Skeletal muscle tissue (tissue), 4 donors: Measurements from ENCODE around the gene TJP3. TPM values are rescaled to one million over a fixed set of nuclear protein-coding genes. Genes with fewer than 3 reads are reported as not detected.

Experiments
- H3K27ac ChIP-seq: one replicate; pipeline ENCODE4 v1.7.0; 2013; ENCODE audit warnings: mild to moderate bottlenecking, low read depth, low read length, inconsistent platforms
- H3K27me3 ChIP-seq, 3 donors: one replicate each; pipeline ENCODE4 v1.7.0; 2013; ENCODE audit warnings: low read length in 3 of 3; ENCODE audit not compliant: control insufficient read depth in 3 of 3, insufficient read depth in 3 of 3
- H3K36me3 ChIP-seq, 3 donors: one replicate each; pipeline ENCODE4 v1.7.0; 2013; ENCODE audit warnings: low read length in 3 of 3; ENCODE audit not compliant: control insufficient read depth in 3 of 3, insufficient read depth in 3 of 3
- H3K4me1 ChIP-seq, 3 donors: one replicate each; pipeline ENCODE4 v1.7.0; 2013; ENCODE audit warnings: low read length in 3 of 3, mild to moderate bottlenecking in 3 of 3; ENCODE audit not compliant: control insufficient read depth in 3 of 3, insufficient read depth in 3 of 3
- H3K4me3 ChIP-seq, 3 donors: one replicate each; pipeline ENCODE4 v1.7.0; 2013; ENCODE audit warnings: low read length in 3 of 3
- H3K9ac ChIP-seq, 3 donors: one replicate each; pipeline ENCODE4 v1.7.0; 2013; ENCODE audit warnings: low read length in 3 of 3, mild to moderate bottlenecking in 3 of 3, moderate library complexity in 2 of 3, low read depth in 1 of 3
- H3K9me3 ChIP-seq, 3 donors: one replicate each; pipeline ENCODE4 v1.7.0; 2013; ENCODE audit warnings: low read length in 3 of 3; ENCODE audit not compliant: control insufficient read depth in 3 of 3
- total RNA-seq: library from RNA; depleted of rRNA; stranded (reverse); fragments of >200 nt; gene quantifications from one replicate; pipeline ENCODE4 v1.2.3, GENCODE V29; 2014
- donor health status: Osteomylitis.

Gene TJP3
- total RNA-seq, 1 donor from 2014 or later = not detected

DNA sequence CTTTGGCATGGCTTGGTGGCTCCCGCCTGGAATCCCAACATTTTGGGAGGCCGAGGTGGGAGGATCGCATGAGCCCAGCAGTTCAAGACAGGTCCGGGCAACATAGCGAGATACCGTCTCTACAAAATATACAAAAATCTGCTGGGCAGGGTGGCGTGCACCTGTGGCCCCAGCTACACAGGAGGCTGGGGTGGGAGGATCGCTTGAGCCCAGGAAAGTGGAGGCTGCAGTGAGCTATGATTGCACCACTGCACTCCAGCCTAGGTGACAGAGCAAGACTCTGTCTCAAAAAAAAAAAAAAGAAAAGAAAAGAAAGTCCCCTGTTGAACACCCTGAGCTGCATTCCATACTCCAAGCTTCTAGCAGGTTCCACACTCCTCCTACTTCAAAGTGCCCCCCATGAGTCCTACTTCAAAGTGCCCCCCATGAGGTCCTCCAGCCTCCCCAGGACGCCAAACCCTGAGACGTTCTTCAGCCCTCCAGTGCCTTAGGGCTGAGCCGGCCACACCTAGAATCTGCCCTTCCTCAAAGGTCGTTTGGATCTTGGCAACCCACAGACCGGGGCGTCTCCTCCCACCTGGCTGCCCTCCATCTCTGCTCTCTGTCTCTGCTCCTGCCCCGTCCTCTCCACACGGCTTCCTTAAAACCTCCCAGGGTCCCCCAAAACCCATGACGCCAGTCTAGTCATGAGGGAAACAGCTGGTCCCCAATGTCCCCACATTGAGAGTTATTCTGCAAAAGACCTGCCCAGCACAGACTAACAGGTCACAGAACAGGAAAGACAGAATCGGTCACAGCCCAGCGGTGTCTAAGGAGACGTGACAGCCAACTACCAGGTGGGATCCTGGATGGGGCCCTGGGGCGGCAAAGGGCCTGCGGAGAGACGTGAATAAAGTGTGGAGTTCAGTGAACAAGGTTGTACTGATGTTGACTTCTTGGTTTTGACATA is 4.8 kb downstream of the TJP3 start:
- Histone ChIP-seq H3K36me3 (no peaks in the 10 kb centered on the region), H3K27me3 (peaks cover 0 to 17% (median 4%) of the 10 kb centered on the region in 3 donors), H3K9ac (no peak overlapping the region)

DNA sequence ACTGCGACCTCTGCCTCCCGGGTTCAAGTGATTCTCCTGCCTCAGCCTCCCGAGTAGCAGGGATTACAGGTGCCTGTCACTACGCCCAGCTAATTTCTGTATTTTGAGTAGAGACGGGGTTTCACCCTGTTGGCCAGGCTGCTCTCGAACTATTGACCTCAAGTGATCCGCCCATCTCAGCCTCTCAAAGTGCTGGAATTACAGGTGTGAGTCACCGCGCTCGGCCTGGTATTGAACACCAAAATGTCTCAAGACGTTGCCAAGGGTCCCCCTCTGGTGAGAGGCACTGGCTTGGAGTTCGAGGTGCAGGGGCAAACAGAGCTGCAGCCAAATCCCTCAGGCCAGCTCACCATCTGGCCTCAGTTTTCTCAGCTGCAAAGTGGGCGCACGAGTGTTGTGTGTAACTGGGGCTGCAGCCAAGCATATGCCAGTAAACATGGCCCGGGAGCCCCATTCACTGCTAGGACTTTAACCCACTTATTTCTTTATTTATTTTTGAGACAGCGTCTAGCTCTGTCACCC is 8.0 kb downstream of the TJP3 start:
- H3K4me1 ChIP-seq = peaks cover 0 to 7% (median 3%) of the 10 kb centered on the region in 3 donors
- H3K27me3 ChIP-seq = peaks cover 15 to 25% (median 20%) of the 10 kb centered on the region in 3 donors
- no peak overlapping the region for H3K27ac ChIP-seq
- no peaks in the 10 kb centered on the region for H3K9me3 ChIP-seq
- no peak overlapping the region for H3K9ac ChIP-seq
- H3K4me3 ChIP-seq = no peak overlapping the region
- H3K36me3 ChIP-seq = no peaks in the 10 kb centered on the region

More for the DNA sequence above, 4.8 kb downstream of the TJP3 start:
- peaks cover 4 to 21% (median 12%) of the 10 kb centered on the region in 3 donors for H3K4me1 ChIP-seq
- no peaks in the 10 kb centered on the region for H3K9me3 ChIP-seq
- H3K27ac ChIP-seq = no peak overlapping the region
- peak overlapping the region in 1 of 3 donors; percentile 29 for H3K4me3 ChIP-seq

DNA sequence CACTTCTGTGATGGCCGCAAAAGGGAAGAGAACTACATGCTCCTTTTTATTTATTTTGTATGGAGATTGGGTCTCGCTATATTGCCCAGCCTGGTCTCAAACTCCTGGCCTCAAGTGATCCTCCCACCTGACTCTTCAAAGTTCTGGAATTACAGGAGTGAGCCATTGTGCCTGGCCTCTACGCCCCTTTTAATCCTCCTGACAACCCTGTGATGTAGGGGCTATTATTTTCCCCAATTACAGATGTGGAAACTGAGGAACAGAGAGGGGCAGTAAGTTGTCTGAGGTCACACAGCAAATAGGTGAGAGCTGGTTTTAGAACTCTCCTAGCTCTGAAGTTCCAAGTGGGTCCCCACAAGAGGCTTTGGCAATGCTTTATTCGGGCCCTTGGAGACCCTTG is 11.7 kb downstream of the TJP3 start:
- Histone ChIP-seq H3K36me3 (no peaks in the 10 kb centered on the region), H3K9me3 (no peaks in the 10 kb centered on the region), H3K4me3 (no peak overlapping the region), H3K27ac (no peak overlapping the region), H3K4me1 (peaks cover 0 to 7% (median 2%) of the 10 kb centered on the region in 3 donors), H3K27me3 (peaks cover 38 to 41% (median 40%) of the 10 kb centered on the region in 3 donors), H3K9ac (no peak overlapping the region)

DNA sequence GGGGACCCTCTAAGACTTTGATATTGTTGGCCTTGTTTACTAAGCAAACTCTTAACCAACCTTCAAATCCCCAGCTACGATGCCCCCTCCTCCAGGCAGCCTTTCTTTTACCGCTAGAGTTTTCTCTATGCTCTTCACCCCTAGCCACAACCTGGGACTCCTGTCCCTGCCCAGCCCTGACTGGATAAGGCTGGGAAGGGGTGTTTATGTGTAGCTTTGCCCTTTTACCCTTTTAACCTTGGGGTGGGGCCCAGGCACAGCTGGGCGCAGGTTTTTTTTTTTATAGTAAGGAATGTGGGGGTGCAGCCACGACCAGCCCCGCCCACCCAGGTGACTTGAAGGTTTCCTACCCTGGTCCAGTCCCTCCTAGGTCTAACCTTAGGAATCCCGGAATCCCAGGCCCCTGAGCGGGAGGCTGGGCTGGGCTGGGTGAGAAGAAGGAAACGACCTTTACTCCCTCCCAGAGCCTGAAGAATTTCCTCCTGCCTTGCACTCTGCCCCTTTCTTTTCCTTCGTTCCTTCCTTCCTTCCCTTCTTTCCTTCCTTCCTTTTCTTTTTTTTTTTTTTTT is 12.2 kb downstream of the TJP3 start:
- peaks cover 38 to 41% (median 40%) of the 10 kb centered on the region in 3 donors for H3K27me3 ChIP-seq
- H3K36me3 ChIP-seq = no peaks in the 10 kb centered on the region
- H3K4me1 ChIP-seq = peaks cover 0 to 7% (median 2%) of the 10 kb centered on the region in 3 donors
- no peak overlapping the region for H3K9ac ChIP-seq
- H3K4me3 ChIP-seq = no peak overlapping the region
- no peak overlapping the region for H3K27ac ChIP-seq
- no peaks in the 10 kb centered on the region for H3K9me3 ChIP-seq

DNA sequence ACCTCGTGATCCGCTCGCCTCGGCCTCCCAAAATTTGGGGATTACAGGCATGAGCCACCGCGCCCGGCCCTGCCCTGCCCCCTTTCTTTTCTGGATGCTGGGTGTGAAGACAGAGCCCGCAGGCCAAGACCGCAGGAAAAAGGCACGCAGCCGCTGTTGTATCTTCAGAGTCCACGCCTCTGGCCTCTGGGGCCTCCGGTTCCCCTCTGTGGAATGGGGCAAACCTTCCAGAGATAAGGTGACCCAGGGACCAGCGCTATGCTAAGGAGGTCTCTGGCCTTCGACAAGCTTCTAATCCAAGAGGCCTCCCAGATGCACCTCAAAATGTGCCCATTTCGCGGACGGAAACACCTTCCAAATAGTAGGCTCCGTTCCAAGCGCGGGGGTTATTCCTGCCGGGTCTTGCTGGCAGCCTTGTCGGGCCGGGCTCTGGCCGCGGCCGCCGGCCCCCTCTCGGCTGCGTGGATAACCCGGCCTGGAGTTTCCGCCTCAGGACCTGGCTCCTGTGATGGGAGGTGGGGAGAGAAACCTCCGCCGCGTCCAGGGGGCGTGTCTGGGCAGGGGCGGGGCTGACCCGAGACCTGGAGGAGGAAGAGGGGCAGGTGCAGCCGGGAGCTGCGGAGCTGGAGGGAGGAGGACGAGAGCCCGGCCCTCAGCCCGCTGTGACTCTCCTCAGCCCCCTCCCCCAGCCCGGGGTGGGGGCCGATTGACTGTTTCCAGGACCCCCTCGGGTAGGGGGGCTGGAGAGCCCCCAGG is 13.1 kb downstream of the TJP3 start:
- Histone ChIP-seq H3K4me3 (no peak overlapping the region), H3K36me3 (no peaks in the 10 kb centered on the region), H3K27me3 (peaks cover 37 to 45% (median 41%) of the 10 kb centered on the region in 3 donors), H3K27ac (no peak overlapping the region), H3K9me3 (no peaks in the 10 kb centered on the region), H3K4me1 (peaks cover 0 to 7% (median 2%) of the 10 kb centered on the region in 3 donors), H3K9ac (no peak overlapping the region)

- H3K9me3 ChIP-seq = no peaks in the 10 kb centered on the region
- H3K4me1 ChIP-seq = peaks cover 0 to 7% (median 2%) of the 10 kb centered on the region in 3 donors
- H3K27me3 ChIP-seq = peaks cover 37 to 46% (median 41%) of the 10 kb centered on the region in 3 donors
- no peak overlapping the region for H3K4me3 ChIP-seq
- H3K36me3 ChIP-seq = no peaks in the 10 kb centered on the region
- H3K9ac ChIP-seq = no peak overlapping the region
- no peak overlapping the region for H3K27ac ChIP-seq
Measured at GRCh38 chr19:3721887-3722442, 13.8 kb downstream of the TJP3 start.

DNA sequence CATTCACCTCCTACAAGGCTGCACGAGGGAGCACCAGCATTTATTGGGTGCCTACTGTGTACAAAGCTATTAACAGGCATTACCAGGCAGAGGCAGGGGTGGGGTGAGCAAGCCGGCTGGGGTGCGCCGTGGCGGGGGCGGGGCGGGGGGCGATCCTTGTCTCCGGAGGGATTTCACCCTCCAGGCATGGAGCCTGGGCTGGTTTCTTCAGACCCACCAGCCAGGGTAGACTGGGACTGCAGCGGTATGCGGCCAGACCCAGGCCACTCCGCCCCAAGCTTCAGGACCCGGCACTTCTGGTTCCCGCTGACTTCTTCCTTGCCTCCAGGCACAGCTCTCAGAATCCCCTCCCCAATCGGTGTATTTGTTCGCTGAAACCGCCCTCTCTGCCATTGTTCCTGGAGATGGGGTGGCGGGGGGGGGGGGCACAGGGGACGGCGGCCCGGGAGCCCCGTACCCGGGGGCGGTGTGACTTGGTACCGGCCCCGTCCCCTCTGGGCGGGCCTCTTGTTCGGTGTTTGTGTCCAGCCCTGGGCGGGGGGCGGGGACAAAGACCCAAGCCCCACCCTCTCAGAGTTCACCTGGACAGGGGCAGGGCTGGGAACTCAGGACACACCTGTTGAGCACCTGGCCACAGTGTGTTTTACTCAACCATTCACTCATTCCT is 14.4 kb downstream of the TJP3 start:
- H3K9ac ChIP-seq = no peak overlapping the region
- H3K4me3 ChIP-seq = no peak overlapping the region
- no peak overlapping the region for H3K27ac ChIP-seq
- H3K27me3 ChIP-seq = peaks cover 37 to 46% (median 41%) of the 10 kb centered on the region in 3 donors
- no peaks in the 10 kb centered on the region for H3K36me3 ChIP-seq
- H3K4me1 ChIP-seq = peaks cover 0 to 7% (median 2%) of the 10 kb centered on the region in 3 donors
- no peaks in the 10 kb centered on the region for H3K9me3 ChIP-seq

DNA sequence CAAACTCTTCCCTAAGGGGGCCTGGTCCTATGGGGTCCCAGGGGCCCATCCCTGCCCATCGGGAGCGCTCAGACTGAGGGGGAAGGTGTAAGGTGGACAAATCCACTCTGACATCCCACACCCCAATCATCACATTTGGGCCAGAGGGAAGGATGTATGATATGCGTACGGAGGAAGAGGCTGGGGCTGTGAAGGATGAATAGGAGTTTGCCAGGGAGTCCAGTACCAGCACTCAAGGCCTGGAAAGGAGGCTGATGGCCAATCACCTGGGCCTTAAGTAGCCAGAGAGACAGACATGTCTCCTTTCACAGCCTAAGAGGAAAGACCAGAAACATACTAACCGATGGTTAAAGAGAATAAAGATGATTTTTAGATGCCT is 14.9 kb downstream of the TJP3 start:
- Histone ChIP-seq H3K9me3 (no peaks in the 10 kb centered on the region), H3K27ac (no peak overlapping the region), H3K4me1 (peaks cover 0 to 7% (median 2%) of the 10 kb centered on the region in 3 donors), H3K27me3 (peaks cover 37 to 46% (median 41%) of the 10 kb centered on the region in 3 donors), H3K9ac (no peak overlapping the region), H3K36me3 (no peaks in the 10 kb centered on the region), H3K4me3 (no peak overlapping the region)

- Histone ChIP-seq H3K36me3 (no peaks in the 10 kb centered on the region), H3K4me1 (peaks cover 0 to 7% (median 2%) of the 10 kb centered on the region in 3 donors), H3K27me3 (peaks cover 37 to 46% (median 41%) of the 10 kb centered on the region in 3 donors), H3K9ac (no peak overlapping the region), H3K27ac (no peak overlapping the region), H3K4me3 (no peak overlapping the region), H3K9me3 (no peaks in the 10 kb centered on the region)
Measured at GRCh38 chr19:3723883-3724282, 15.7 kb downstream of the TJP3 start.
